ENCODE measurements around the gene MRGPRG.

GRCh38 chr11:3174387-3174786 lies 44.2 kb downstream of the MRGPRG start:
- TF ChIP-seq, protein P1, sequence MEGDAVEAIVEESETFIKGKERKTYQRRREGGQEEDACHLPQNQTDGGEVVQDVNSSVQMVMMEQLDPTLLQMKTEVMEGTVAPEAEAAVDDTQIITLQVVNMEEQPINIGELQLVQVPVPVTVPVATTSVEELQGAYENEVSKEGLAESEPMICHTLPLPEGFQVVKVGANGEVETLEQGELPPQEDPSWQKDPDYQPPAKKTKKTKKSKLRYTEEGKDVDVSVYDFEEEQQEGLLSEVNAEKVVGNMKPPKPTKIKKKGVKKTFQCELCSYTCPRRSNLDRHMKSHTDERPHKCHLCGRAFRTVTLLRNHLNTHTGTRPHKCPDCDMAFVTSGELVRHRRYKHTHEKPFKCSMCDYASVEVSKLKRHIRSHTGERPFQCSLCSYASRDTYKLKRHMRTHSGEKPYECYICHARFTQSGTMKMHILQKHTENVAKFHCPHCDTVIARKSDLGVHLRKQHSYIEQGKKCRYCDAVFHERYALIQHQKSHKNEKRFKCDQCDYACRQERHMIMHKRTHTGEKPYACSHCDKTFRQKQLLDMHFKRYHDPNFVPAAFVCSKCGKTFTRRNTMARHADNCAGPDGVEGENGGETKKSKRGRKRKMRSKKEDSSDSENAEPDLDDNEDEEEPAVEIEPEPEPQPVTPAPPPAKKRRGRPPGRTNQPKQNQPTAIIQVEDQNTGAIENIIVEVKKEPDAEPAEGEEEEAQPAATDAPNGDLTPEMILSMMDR (IDR thresholded peaks at IDR 0.05): no peak
- no peak for TF ChIP-seq POLR2A (IDR thresholded peaks at IDR 0.05)
